Hypothalamus (tissue), 51 donors: ENCODE measurements around the gene DFFA.
A peak's percentile ranks its signal among the peaks of the same experiment; 100 is the strongest.
"Not testable (repeated sequence)": the region's sequence is repeated elsewhere in the genome, so short reads cannot be mapped to it uniquely, and the experiment has no call there.

Experiments
- DNase-seq, 51 donors: peaks; one replicate each; lab custom pipeline; 2025; lab: John Stamatoyannopoulos, UW

Gene DFFA

DNA sequence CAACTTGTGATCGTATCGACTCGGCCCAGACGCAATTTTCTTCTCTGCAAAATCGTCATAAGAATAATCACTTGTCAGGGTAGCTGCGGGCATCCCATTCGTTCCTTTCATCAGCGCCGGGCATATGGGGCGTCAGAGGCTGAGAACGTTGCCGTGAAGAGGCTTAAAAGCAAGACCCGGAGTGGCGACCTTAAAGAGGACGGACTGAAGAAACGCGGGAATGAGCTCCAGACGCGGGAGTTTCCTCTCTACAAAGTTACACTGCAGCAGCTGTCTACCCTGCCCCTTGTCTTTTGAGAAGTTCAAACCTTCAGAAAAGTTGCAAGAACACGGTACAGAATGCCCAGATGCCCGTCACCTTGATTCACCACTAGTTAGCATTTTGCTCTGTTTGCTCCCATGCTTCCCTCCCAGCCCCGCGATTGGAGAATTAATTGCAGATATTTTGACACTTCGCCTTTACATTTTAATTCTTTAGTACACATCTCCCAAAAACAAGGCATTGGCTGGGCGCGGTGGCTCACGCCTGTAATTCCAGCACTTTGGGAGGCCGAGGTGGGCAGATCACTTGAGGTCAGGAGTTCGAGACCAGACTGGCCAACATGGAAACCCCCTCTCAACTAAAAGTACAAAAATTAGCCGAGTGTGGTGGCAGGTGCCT is 41.1 kb downstream of the DFFA start:
- no peak for DNase-seq

GRCh38 chr1:10430216-10431069 is 41.9 kb downstream of the DFFA start, which contains the start of gene CENPS:
Gene CENPS, plus strand, starts transcription at chr1:10430433. Its CDS starts 85 bp downstream, at chr1:10430518.
- peak; percentile 30 to 99 (median 83) for DNase-seq

GRCh38 chr1:10429868-10430215 is 42.5 kb downstream of the DFFA start:
- DNase-seq = peak in 1 of 51 donors; percentile 38

DNA sequence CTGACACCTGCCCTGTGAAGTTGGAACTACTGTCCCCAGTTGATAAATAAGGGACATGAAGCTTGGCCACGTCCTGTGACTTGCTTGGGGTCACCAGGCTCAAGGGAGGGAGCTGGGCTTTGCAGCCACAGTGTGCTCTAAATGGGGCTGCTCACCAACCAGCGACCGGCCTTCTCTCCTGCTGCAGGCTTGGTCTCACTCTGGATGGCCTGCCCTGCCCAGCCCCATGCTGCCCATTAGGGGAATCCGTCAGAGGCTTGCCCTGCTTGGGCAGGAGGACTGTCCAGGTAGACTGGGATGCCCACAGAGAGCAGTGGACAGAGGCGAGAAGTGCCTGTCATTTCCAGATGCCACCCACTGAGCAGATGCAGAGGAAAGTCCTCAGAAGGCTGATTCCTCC is 43.3 kb downstream of the DFFA start:
- no peak for DNase-seq

DNA sequence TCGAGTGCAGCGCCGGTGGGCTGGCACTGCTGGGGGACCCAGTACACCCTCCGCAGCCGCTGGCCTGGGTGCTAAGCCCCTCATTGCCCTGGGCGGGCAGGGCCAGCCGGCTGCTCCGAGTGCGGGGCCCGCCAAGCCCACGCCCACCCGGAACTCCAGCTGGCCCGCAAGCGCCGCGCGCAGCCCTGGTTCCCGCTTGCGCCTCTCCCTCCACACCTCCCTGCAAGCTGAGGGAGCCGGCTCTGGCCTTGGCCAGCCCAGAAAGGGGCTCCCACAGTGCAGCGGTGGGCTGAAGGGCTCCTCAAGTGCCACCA is 45.8 kb downstream of the DFFA start:
- DNase-seq = not testable (repeated sequence)

- not testable (repeated sequence) for DNase-seq
Measured at GRCh38 chr1:10425826-10426534, 46.3 kb downstream of the DFFA start.

GRCh38 chr1:10424651-10425050 is 47.7 kb downstream of the DFFA start:
- DNase-seq = no peak

- DNase-seq = peak in 2 of 51 donors; percentile 1 to 19
Measured at GRCh38 chr1:10424034-10424433, 48.3 kb downstream of the DFFA start.

GRCh38 chr1:10421637-10422036 is 50.7 kb downstream of the DFFA start:
- no peak for DNase-seq

DNA sequence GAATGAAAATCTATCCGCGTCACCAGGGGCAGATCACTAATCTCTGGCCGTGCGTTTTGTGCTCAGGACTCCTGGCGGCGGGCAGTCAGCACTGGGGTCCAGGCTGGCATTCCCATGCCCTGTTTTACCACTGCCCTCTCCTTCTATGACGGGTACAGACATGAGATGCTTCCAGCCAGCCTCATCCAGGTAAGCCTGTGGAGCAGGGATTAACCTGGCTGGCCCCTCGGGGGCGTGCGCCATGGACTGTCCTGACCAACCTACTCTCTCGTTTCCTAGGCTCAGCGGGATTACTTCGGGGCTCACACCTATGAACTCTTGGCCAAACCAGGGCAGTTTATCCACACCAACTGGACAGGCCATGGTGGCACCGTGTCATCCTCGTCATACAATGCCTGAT is 53.0 kb downstream of the DFFA start:
- DNase-seq = no peak

- not testable (repeated sequence) for DNase-seq
Measured at GRCh38 chr1:10418741-10419140, 53.6 kb downstream of the DFFA start.

- not testable (repeated sequence) for DNase-seq
Measured at GRCh38 chr1:10415967-10416366, 56.4 kb downstream of the DFFA start.

DNA sequence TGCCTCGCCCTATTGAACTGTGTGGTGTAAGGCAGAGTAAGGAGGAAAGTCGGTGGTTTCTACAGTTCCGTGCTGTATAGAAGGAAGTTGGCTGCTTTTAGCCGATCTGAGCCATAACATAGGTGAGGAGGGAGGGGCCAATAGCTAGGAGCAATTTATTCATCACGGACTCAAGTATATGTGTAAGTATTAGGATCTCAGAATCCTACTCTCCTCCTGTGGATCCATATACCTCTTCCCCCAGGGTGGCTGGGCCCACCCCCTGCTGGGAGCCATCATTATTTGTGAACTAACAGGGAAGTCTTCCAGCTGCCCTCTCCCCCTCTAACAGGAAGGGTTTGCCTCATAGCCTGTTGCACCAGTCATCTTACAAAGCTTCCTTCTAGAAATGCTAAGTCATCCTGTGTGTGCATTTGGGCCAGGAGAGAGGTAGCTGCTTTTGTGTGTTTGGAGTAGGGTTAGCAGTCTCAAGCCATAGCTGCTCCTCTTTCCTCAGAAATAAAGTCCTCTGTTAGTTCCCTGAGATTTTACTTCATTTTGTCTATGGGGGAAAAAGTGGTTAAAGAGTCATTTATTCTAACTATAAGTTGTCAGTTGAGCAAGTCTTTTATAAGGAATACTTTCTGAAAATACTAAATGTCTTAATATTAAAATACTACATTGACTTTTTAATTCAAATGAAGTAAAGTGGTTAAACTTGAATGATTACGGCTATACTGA is 57.0 kb downstream of the DFFA start:
- peak in 8 of 51 donors; percentile 3 to 20 (median 10) for DNase-seq

- DNase-seq = no peak
Measured at GRCh38 chr1:10407201-10407600, 65.1 kb downstream of the DFFA start.
